DMS114 treated with DMSO at 0.1 percent for 48 hours (cell line): ENCODE data around the gene PPP2R2C.

Source experiments
- DNase-seq: peaks from one replicate; lab custom pipeline; 2025; ENCODE audit not compliant: unreplicated experiment; lab: John Stamatoyannopoulos, UW

Gene PPP2R2C

GRCh38 chr4:6449746-6450369, 22.6 kb downstream of the PPP2R2C start:
- DNase-seq, result no peak

GRCh38 chr4:6449335-6449734, 23.1 kb downstream of the PPP2R2C start:
- DNase-seq, result no peak

GRCh38 chr4:6448476-6449170, 23.8 kb downstream of the PPP2R2C start:
- DNase-seq, result no peak

GRCh38 chr4:6447672-6448171, 24.7 kb downstream of the PPP2R2C start:
- no peak for DNase-seq

- no peak for DNase-seq
Observed at GRCh38 chr4:6446538-6447451, 25.6 kb downstream of the PPP2R2C start.

- DNase-seq, result no peak
Observed at GRCh38 chr4:6446130-6446482, 26.3 kb downstream of the PPP2R2C start.

GRCh38 chr4:6445403-6446129, 26.8 kb downstream of the PPP2R2C start:
- DNase-seq, result no peak

GRCh38 chr4:6444582-6444981, 27.8 kb downstream of the PPP2R2C start:
- no peak for DNase-seq

GRCh38 chr4:6443035-6444023, 29.1 kb downstream of the PPP2R2C start:
- no peak for DNase-seq

- DNase-seq, result no peak
Observed at GRCh38 chr4:6442555-6442954, 29.9 kb downstream of the PPP2R2C start.

- DNase-seq, result no peak
Observed at GRCh38 chr4:6441758-6442157, 30.7 kb downstream of the PPP2R2C start.

GRCh38 chr4:6441202-6441582, 31.2 kb downstream of the PPP2R2C start:
- no peak for DNase-seq

- no peak for DNase-seq
Observed at GRCh38 chr4:6440506-6441201, 31.8 kb downstream of the PPP2R2C start.

GRCh38 chr4:6439120-6439762, 33.2 kb downstream of the PPP2R2C start:
- no peak for DNase-seq

GRCh38 chr4:6437826-6438238, 34.6 kb downstream of the PPP2R2C start:
- no peak for DNase-seq

GRCh38 chr4:6435010-6435409, 37.4 kb downstream of the PPP2R2C start:
- DNase-seq, result no peak

GRCh38 chr4:6430927-6431326, 41.5 kb downstream of the PPP2R2C start:
- no peak for DNase-seq

- DNase-seq, result no peak
Observed at GRCh38 chr4:6427439-6428090, 44.8 kb downstream of the PPP2R2C start.
